KMS-11 (cell line): ENCODE data around the gene GAREM1.

Source experiments
- H2AFZ ChIP-seq: fragments of 200-600 bp; sonication (generic); 2 replicates; pipeline ENCODE4 v1.6.1; 2016; ENCODE audit warnings: antibody characterized with exemption, mixed run types, low read depth
- H3K27ac ChIP-seq: fragments of 200-600 bp; sonication (generic); 2 replicates; pipeline ENCODE4 v1.6.1; 2016; ENCODE audit warnings: mild to moderate bottlenecking, mixed run types
- H3K27me3 ChIP-seq: fragments of 200-600 bp; sonication (generic); 2 replicates; pipeline ENCODE4 v1.6.1; 2017; ENCODE audit warnings: mild to moderate bottlenecking, low read depth, mixed run types, moderate library complexity; ENCODE audit not compliant: insufficient read depth
- H3K36me3 ChIP-seq: fragments of 200-600 bp; sonication (generic); 2 replicates; pipeline ENCODE4 v1.6.1; 2017; ENCODE audit warnings: mild to moderate bottlenecking, mixed run types; ENCODE audit not compliant: insufficient read depth
- H3K4me1 ChIP-seq: fragments of 200-600 bp; sonication (generic); 2 replicates; pipeline ENCODE4 v1.6.1; 2016; ENCODE audit warnings: mild to moderate bottlenecking, low read depth, mixed run types; ENCODE audit not compliant: poor library complexity, severe bottlenecking
- H3K4me2 ChIP-seq: fragments of 200-600 bp; sonication (generic); 2 replicates; pipeline ENCODE4 v1.7.0; 2016; ENCODE audit warnings: mild to moderate bottlenecking, mixed run types
- H3K4me3 ChIP-seq: fragments of 200-600 bp; sonication (generic); IDR thresholded peaks from 2 replicates; pipeline ENCODE4 v1.6.1; 2017; ENCODE audit warnings: low read depth, low read length, mixed read lengths; ENCODE audit not compliant: insufficient read depth
- H3K79me2 ChIP-seq: fragments of 200-600 bp; sonication (generic); 2 replicates; pipeline ENCODE4 v1.6.1; 2016; ENCODE audit warnings: low read depth, mixed run types; ENCODE audit not compliant: insufficient read depth
- H3K9ac ChIP-seq: fragments of 200-600 bp; sonication (generic); 2 replicates; pipeline ENCODE4 v1.6.1; 2016; ENCODE audit warnings: mild to moderate bottlenecking, mixed run types
- H4K20me1 ChIP-seq: fragments of 200-600 bp; sonication (generic); 2 replicates; pipeline ENCODE4 v1.6.1; 2016; ENCODE audit warnings: mild to moderate bottlenecking, mixed run types; ENCODE audit not compliant: insufficient read depth
- TF ChIP-seq, protein P1 (sequence below): fragments of 200-600 bp; sonication (generic); conservative IDR thresholded peaks from 2 replicates; pipeline ENCODE4 v1.6.1; 2017; ENCODE audit warnings: low read depth, mild to moderate bottlenecking, antibody characterized with exemption, low read length, moderate library complexity, mixed read lengths

GAREM1 gene

DNA sequence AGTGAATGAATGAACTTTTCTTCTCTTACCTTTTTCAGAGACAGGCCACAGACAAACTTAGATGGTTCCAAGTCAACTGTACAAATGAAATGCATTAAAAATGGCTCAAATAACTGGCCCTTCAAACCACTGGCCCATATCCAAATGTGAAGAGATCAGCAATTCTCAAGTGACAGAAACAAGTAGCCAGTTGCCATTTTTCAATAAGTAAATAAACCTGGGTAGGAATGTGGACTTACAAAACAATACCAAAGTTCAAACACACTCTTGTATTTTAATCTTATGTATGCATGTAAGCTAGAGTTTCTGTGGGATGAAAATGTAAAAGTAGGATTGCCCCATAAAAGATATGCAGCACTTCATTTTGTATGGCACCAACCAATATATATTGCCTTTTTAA is 151.6 kb downstream of the GAREM1 start:
- Histone ChIP-seq H3K27ac (no peak overlapping the region), H3K9ac (no peak overlapping the region), H4K20me1 (no peaks in the 10 kb centered on the region), H3K4me1 (no peaks in the 10 kb centered on the region), H3K36me3 (no peaks in the 10 kb centered on the region), H3K27me3 (no peaks in the 10 kb centered on the region), H3K4me2 (no peak overlapping the region), H2AFZ (no peak overlapping the region), H3K4me3 (no peak overlapping the region), H3K79me2 (no peaks in the 10 kb centered on the region)
- TF ChIP-seq, protein P1, sequence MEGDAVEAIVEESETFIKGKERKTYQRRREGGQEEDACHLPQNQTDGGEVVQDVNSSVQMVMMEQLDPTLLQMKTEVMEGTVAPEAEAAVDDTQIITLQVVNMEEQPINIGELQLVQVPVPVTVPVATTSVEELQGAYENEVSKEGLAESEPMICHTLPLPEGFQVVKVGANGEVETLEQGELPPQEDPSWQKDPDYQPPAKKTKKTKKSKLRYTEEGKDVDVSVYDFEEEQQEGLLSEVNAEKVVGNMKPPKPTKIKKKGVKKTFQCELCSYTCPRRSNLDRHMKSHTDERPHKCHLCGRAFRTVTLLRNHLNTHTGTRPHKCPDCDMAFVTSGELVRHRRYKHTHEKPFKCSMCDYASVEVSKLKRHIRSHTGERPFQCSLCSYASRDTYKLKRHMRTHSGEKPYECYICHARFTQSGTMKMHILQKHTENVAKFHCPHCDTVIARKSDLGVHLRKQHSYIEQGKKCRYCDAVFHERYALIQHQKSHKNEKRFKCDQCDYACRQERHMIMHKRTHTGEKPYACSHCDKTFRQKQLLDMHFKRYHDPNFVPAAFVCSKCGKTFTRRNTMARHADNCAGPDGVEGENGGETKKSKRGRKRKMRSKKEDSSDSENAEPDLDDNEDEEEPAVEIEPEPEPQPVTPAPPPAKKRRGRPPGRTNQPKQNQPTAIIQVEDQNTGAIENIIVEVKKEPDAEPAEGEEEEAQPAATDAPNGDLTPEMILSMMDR: no peak

DNA sequence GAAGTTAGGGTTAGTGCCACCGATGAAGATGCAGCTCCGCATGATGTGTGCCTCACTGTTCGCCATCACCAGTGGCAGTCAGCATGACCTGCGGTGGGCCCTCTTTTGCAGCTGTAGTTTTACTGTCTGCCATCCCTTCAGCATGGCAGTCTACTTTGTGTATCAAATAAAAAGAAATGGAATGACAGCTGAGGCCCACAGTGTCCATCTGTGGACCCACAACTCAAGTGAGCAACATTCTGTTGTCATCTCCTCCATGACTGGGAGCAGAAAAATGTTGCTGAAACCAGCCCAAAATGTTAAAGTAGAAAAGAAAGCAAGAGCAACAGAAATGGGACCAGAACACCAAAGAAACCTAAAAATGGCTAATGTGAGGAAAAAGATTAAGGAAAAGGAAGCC is 152.1 kb downstream of the GAREM1 start:
- H2AFZ ChIP-seq: no peak overlapping the region

DNA sequence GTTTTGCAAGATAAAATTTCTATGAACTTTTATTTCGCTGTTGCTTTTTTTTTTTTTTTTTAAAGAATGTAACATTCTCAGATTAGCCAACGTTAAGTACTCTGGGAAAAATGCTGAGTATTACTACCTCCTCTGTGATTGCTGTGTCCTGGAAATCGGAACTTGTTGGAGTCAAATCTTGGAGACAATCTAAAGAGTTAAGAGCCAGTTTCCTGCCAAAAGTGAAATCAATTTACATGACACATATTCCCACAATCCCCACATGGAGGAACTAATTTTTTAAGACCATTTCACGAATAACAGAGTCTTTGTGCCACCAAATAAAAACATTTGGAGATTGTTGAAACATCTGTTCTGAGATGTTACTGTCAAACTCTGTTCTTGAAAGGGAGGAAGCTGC is 153.0 kb downstream of the GAREM1 start:
- Histone ChIP-seq H3K4me2 (no peak overlapping the region), H3K27me3 (no peaks in the 10 kb centered on the region), H3K27ac (no peak overlapping the region), H4K20me1 (no peaks in the 10 kb centered on the region), H3K79me2 (no peaks in the 10 kb centered on the region), H3K4me3 (no peak overlapping the region), H2AFZ (no peak overlapping the region), H3K36me3 (no peaks in the 10 kb centered on the region), H3K9ac (no peak overlapping the region), H3K4me1 (no peaks in the 10 kb centered on the region)
- TF ChIP-seq, protein P1: no peak

More for the DNA sequence above, 152.1 kb downstream of the GAREM1 start:
- no peaks in the 10 kb centered on the region for H3K79me2 ChIP-seq
- H3K4me1 ChIP-seq: no peaks in the 10 kb centered on the region
- TF ChIP-seq, protein P1: no peak
- no peaks in the 10 kb centered on the region for H3K36me3 ChIP-seq
- no peak overlapping the region for H3K9ac ChIP-seq
- H3K27ac ChIP-seq: no peak overlapping the region
- H4K20me1 ChIP-seq: no peaks in the 10 kb centered on the region
- no peak overlapping the region for H3K4me3 ChIP-seq
- H3K4me2 ChIP-seq: no peak overlapping the region
- no peaks in the 10 kb centered on the region for H3K27me3 ChIP-seq

- H3K36me3 ChIP-seq: no peaks in the 10 kb centered on the region
- TF ChIP-seq, protein P1: no peak
- H4K20me1 ChIP-seq: no peaks in the 10 kb centered on the region
- H3K4me3 ChIP-seq: no peak overlapping the region
- H3K9ac ChIP-seq: no peak overlapping the region
- H3K4me1 ChIP-seq: no peaks in the 10 kb centered on the region
- H2AFZ ChIP-seq: no peak overlapping the region
- H3K27ac ChIP-seq: no peak overlapping the region
- H3K79me2 ChIP-seq: no peaks in the 10 kb centered on the region
- no peak overlapping the region for H3K4me2 ChIP-seq
- H3K27me3 ChIP-seq: no peaks in the 10 kb centered on the region
Measured at GRCh38 chr18:32315881-32316280, 154.8 kb downstream of the GAREM1 start.

GRCh38 chr18:32310774-32311173 is 159.9 kb downstream of the GAREM1 start:
- H3K36me3 ChIP-seq: no peaks in the 10 kb centered on the region
- no peaks in the 10 kb centered on the region for H3K27me3 ChIP-seq
- TF ChIP-seq, protein P1: no peak
- no peaks in the 10 kb centered on the region; the same call in 1 of the 2 replicates for H4K20me1 ChIP-seq
- no peak overlapping the region for H2AFZ ChIP-seq
- H3K4me2 ChIP-seq: no peak overlapping the region
- H3K9ac ChIP-seq: no peak overlapping the region
- H3K79me2 ChIP-seq: no peaks in the 10 kb centered on the region
- no peak overlapping the region for H3K27ac ChIP-seq
- no peaks in the 10 kb centered on the region for H3K4me1 ChIP-seq
- no peak overlapping the region for H3K4me3 ChIP-seq
